GM12878 (cell line): ENCODE results near the gene OPN3. TPM values are rescaled to one million over a fixed set of nuclear protein-coding genes. Genes with fewer than 3 reads are reported as not detected.

Source experiments
- ATAC-seq: fragments of 200-7000 bp; cut with Tn5 transposase; 3 replicates; pipeline ENCODE4 v1.9.1; 2020; ENCODE audit warnings: mild to moderate bottlenecking, moderate library complexity
- BruUV-seq: library from RNA; stranded (reverse); fragments of 400-500 nt; replicated peaks from 2 replicates; lab custom pipeline; 2021; lab: Mats Ljungman, UMichigan
- CTCF ChIA-PET: fragments of 300-600 bp; sonication (Branson Sonifier 250); formaldehyde crosslinking; extraction: SDS; loops from one replicate; lab custom pipeline; 2021; ENCODE audit warnings: inconsistent platforms; lab: Yijun Ruan, JAX
- POLR2A ChIA-PET: fragments of 350-600 bp; formaldehyde crosslinking; extraction: SDS; loops from one replicate; lab custom pipeline; 2021; ENCODE audit warnings: inconsistent platforms; lab: Charles Lee
- RAD21 ChIA-PET: fragments of 300-600 bp; sonication (Branson Sonifier 250); formaldehyde crosslinking; loops from one replicate; lab custom pipeline; 2023; ENCODE audit warnings: antibody characterized with exemption; ENCODE audit not compliant: unreplicated experiment; lab: Charles Lee
- SMC1A ChIA-PET: fragments of 300-600 bp; sonication (Branson Sonifier 250); formaldehyde crosslinking; loops from one replicate; lab custom pipeline; 2023; ENCODE audit not compliant: unreplicated experiment, uncharacterized antibody; lab: Charles Lee
- DNase-seq: peaks from one replicate; pipeline ENCODE4 v3.0.0-alpha.2; 2011; ENCODE audit warnings: low read depth, low spot score
- FAIRE-seq: peaks from 3 replicates; lab custom pipeline; 2011; peaks lifted over from hg19 to GRCh38; lab: Jason Lieb, UNC
- H2AFZ ChIP-seq: 2 replicates; pipeline ENCODE4 v1.6.0; 2011; ENCODE audit warnings: low read depth, low read length, control low read depth; ENCODE audit not compliant: control insufficient read depth
- H3K27ac ChIP-seq: 2 replicates; pipeline ENCODE4 v1.5.1; 2011; ENCODE audit warnings: control low read depth; ENCODE audit not compliant: control insufficient read depth, insufficient read depth
- H3K27me3 ChIP-seq, 2 experiments: replicated peaks in 1 of 2; 2 replicates each; pipeline versions ENCODE4 v1.6.0 to v1.6.1; 2011; ENCODE audit warnings: low read length in 1 of 2; ENCODE audit not compliant: control insufficient read depth in 2 of 2, insufficient read depth in 2 of 2
- H3K36me3 ChIP-seq, 2 experiments: 2 replicates each; pipeline ENCODE4 v1.5.1; 2011; ENCODE audit warnings: low read length in 1 of 2; ENCODE audit not compliant: control insufficient read depth in 2 of 2, insufficient read depth in 2 of 2
- H3K4me1 ChIP-seq: 2 replicates; pipeline ENCODE4 v1.6.1; 2011; ENCODE audit warnings: mild to moderate bottlenecking, low read length, moderate library complexity, mixed read lengths; ENCODE audit not compliant: control insufficient read depth, insufficient read depth
- H3K4me2 ChIP-seq: 2 replicates; pipeline ENCODE4 v1.6.0; 2011; ENCODE audit warnings: control low read depth; ENCODE audit not compliant: control insufficient read depth, insufficient read depth
- H3K4me3 ChIP-seq: fragments of 200-600 bp; sonication (generic); 2 replicates; pipeline ENCODE4 v1.5.1; 2016
- H3K79me2 ChIP-seq: 2 replicates; pipeline ENCODE4 v1.6.0; 2011; ENCODE audit warnings: low read length; ENCODE audit not compliant: control insufficient read depth, insufficient read depth
- H3K9ac ChIP-seq: 2 replicates; pipeline ENCODE4 v1.8.0; 2011; ENCODE audit warnings: low read length, control low read depth, mixed read lengths; ENCODE audit not compliant: control insufficient read depth, insufficient read depth
- H3K9me3 ChIP-seq: replicated peaks from 3 replicates; pipeline ENCODE4 v1.5.1; 2011; ENCODE audit warnings: mild to moderate bottlenecking, low read length; ENCODE audit not compliant: control insufficient read depth, insufficient read depth
- H4K20me1 ChIP-seq: 2 replicates; pipeline ENCODE4 v1.6.0; 2011; ENCODE audit not compliant: control insufficient read depth, insufficient read depth
- RBBP5 ChIP-seq: fragments of 200-600 bp; sonication (generic); conservative IDR thresholded peaks from 2 replicates; pipeline ENCODE4 v1.6.1; 2016
- STAT1 ChIP-seq: fragments of 450-650 bp; conservative IDR thresholded peaks from 2 replicates; pipeline ENCODE4 v1.6.1; 2014; ENCODE audit warnings: antibody characterized with exemption, mild to moderate bottlenecking
- ZBTB11 ChIP-seq: fragments of 450-650 bp; formaldehyde crosslinking; IDR thresholded peaks from 2 replicates; pipeline ENCODE4 v1.5.0; 2022; ENCODE audit warnings: mild to moderate bottlenecking, missing genetic modification characterization
- whole genome bisulfite sequencing: methylation state at CpG from one replicate; pipeline ENCODE4 v1.1.6; 2016; ENCODE audit warnings: low lambda C conversion rate; ENCODE audit not compliant: insufficient replicate concordance, insufficient coverage; ENCODE audit errors: missing lambda C conversion rate; 5-methylcytosine and 5-hydroxymethylcytosine counted together
- in situ Hi-C: fragments of 300-500 bp; cut with MboI; formaldehyde crosslinking; loops from 9 replicates; pipeline ENCODE4 v1.14.3; 2018; ENCODE audit warnings: mixed read lengths
- intact Hi-C: fragments of 100-400 bp; cut with micrococcal nuclease; formaldehyde crosslinking; loops from one replicate; pipeline ENCODE4 v1.14.2; 2022; ENCODE audit not compliant: unreplicated experiment
- polyA plus RNA-seq, 11 experiments: library from polyadenylated mRNA; depleted of rRNA in 4 of 11; unstranded in 6 of 11; stranded (reverse) in 5 of 11; fragments of >200 nt; fragmentation: Nextera tagmentation in 4 of 11; fragmentation: Illumina TruSeq in 1 of 11; extraction: Ambion mirVana in 4 of 11; extraction: Trizol in 1 of 11; gene quantifications; 1 replicate in 1 of 11; 2 replicates in 10 of 11; pipeline versions ENCODE4 v1.2.1 to v1.2.3, GENCODE V29; 2011 to 2016; ENCODE audit warnings: inconsistent platforms in 2 of 11, missing spikeins in 2 of 11, low read depth in 1 of 11
- total RNA-seq, 4 experiments: library from RNA; depleted of rRNA in 3 of 4; stranded (reverse); fragments of >200 nt in 3 of 4; fragmentation: Illumina TruSeq in 1 of 4; extraction: Trizol in 1 of 4; gene quantifications; 2 replicates each; pipeline versions ENCODE4 v1.2.1 to v1.2.3, GENCODE V29; 2013 to 2021

OPN3 gene
- total and polyA plus RNA-seq, 10 of the 15 experiments (the other 5 are each of a cell fraction or from before 2014, with no cell fraction given) = 0.26 to 12.2 (median 7.4) TPM

DNA sequence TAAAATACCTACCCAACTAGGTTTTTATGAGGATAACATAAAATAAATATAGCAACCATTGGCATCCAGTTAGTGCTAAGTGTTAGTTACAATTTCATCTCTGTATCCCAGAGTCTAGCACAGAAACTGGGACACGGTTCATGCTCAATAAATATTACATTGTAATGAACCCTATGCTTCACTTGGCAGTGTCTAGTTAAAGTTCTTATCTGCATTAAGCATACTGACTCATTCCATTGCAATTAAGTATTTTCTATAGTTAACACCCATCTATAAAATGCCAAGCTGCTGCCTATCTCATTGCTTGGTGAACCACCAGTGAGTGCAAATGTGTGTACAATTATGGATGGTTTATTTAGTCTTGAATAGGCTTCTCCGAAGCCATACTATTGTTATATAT lies 15.2 kb downstream of the OPN3 start:
- H3K9me3 ChIP-seq = no peaks in the 10 kb centered on the region
- RAD21 ChIA-PET = interaction anchor here (3.0 kb wide), 1 partner anchor 14 kb away, joined by 23 read pairs; no protein-coding TSS in a partner anchor
- no peak overlapping the region for H3K9ac ChIP-seq
- peaks cover 3% of the 10 kb centered on the region for H3K4me1 ChIP-seq
- FAIRE-seq (no peak), ATAC-seq (no peak), DNase-seq (no peak)
- no peak overlapping the region for H3K27ac ChIP-seq
- SMC1A ChIA-PET = interaction anchor here (1.5 to 1.6 kb wide), 2 partner anchors 11 to 13 kb away, joined by 3 to 4 read pairs; no protein-coding TSS in a partner anchor
- TF ChIP-seq STAT1 (no peak), RBBP5 (no peak), ZBTB11 (no peak)
- no peaks in the 10 kb centered on the region for H3K27me3 ChIP-seq
- no peaks in the 10 kb centered on the region for H3K36me3 ChIP-seq
- no peaks in the 10 kb centered on the region for H4K20me1 ChIP-seq
- in situ Hi-C loops (loop anchor here (5.0 kb wide), 1 partner anchor 93 kb away; the partner anchor contains the start of gene KMO), intact Hi-C loops (no loop called here)
- no peak overlapping the region for H3K4me2 ChIP-seq
- no peak overlapping the region for H2AFZ ChIP-seq
- H3K79me2 ChIP-seq = no peaks in the 10 kb centered on the region
- CTCF ChIA-PET = interaction anchor here (1.9 to 2.2 kb wide), 2 partner anchors 8 to 14 kb away, joined by 4 to 11 read pairs; no protein-coding TSS in a partner anchor
- no peak overlapping the region for H3K4me3 ChIP-seq
- BruUV-seq = no TSS peak
- WGBS = 98% methylated on average over 2 of the region's 2 CpGs
- POLR2A ChIA-PET = no interaction called here
